Measurements from ENCODE around the gene UTF1.

- TF ChIP-seq CTCF (IDR thresholded peaks at IDR 0.05; ENCODE audit: low read depth, low read length, poor library complexity, severe bottlenecking) (no peak), EZH2phosphoT487 (IDR thresholded peaks at IDR 0.05; ENCODE audit: borderline replicate concordance, low read length) (no peak)
Observed at GRCh38 chr10:133218891-133219290, 11.1 kb upstream of the UTF1 start.

All from DOHH2 (cell line).